ENCODE data around the gene PRR14. TPM values are rescaled to one million over a fixed set of nuclear protein-coding genes. Genes with fewer than 3 reads are reported as not detected.
A peak's percentile ranks its signal among the peaks of the same experiment; 100 is the strongest.
"Not testable (repeated sequence)": the region's sequence is repeated elsewhere in the genome, so short reads cannot be mapped to it uniquely, and the experiment has no call there.

Gene PRR14
- total RNA-seq, 1 experiment from 2014 or later, result 77.6 TPM

DNA sequence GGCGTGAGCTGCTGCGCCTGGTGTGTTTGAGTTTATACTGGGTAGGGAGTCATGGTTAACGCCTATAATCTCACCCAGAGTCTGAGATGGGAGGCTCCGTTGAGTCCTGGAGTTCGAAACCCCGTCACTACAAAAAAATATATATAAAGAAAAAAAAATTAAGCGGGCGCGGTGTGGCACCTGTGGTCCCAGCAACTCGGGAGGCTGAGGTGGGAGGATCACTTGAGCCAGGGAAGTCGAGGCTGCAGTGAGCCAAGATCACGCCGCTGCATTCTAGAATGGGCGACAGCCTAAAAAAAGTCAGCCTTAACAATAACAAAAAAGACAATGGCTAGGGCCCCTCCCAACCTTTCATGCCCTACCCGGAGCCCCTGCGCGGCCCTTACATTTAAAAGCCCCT lies 17.2 kb upstream of the PRR14 start:
- CTCF ChIA-PET, result interaction anchor here (0.5 to 0.9 kb wide), 2 partner anchors 35 to 77 kb away, joined by 3 to 10 read pairs; no protein-coding TSS in a partner anchor
- intact Hi-C loops (cut with micrococcal nuclease; ENCODE audit: unreplicated experiment), result no loop called here
- POLR2A ChIA-PET, result interaction anchor here (0.5 to 0.9 kb wide), 4 partner anchors 39 to 181 kb away, joined by 3 to 10 read pairs (median 6); no protein-coding TSS in a partner anchor
- in situ Hi-C loops (cut with HindIII; ENCODE audit: low pct_unique_long_range_greater_than_20kb, low sequenced_read_pairs), result no loop called here
- Histone ChIP-seq H3K9me3 (ENCODE audit: control insufficient read depth, insufficient read depth, low read depth, low read length) (no peaks in the 10 kb centered on the region), H3K27ac (ENCODE audit: low read length) (peak overlapping the region; percentile 90), H3K4me3 (ENCODE audit: low read depth in 2 of 2, low read length in 2 of 2) (peak overlapping the region; percentile 65 to 95), H3K36me3 (ENCODE audit: control insufficient read depth, insufficient read depth, low read length) (no peaks in the 10 kb centered on the region; the same call in 1 of the 2 replicates), H3K27me3 (ENCODE audit: control insufficient read depth, insufficient read depth, low read length) (no peaks in the 10 kb centered on the region), H3K4me1 (ENCODE audit: control insufficient read depth, insufficient read depth, low read length) (peaks cover 5% of the 10 kb centered on the region; the same call in 1 of the 2 replicates)
- ATAC-seq (no peak), DNase-seq (ENCODE audit: low read depth, low spot score) (no peak)
- BruUV-seq (replicated peaks), result TSS peak; percentile 100
- TF ChIP-seq SIN3A (IDR thresholded peaks at IDR 0.05; ENCODE audit: borderline replicate concordance, insufficient read depth, low read depth, low read length), result no peak
- no peak for TF ChIP-seq TCF7L2 (IDR thresholded peaks at IDR 0.05; ENCODE audit: low read depth, low read length)
- TF ChIP-seq, protein P1, sequence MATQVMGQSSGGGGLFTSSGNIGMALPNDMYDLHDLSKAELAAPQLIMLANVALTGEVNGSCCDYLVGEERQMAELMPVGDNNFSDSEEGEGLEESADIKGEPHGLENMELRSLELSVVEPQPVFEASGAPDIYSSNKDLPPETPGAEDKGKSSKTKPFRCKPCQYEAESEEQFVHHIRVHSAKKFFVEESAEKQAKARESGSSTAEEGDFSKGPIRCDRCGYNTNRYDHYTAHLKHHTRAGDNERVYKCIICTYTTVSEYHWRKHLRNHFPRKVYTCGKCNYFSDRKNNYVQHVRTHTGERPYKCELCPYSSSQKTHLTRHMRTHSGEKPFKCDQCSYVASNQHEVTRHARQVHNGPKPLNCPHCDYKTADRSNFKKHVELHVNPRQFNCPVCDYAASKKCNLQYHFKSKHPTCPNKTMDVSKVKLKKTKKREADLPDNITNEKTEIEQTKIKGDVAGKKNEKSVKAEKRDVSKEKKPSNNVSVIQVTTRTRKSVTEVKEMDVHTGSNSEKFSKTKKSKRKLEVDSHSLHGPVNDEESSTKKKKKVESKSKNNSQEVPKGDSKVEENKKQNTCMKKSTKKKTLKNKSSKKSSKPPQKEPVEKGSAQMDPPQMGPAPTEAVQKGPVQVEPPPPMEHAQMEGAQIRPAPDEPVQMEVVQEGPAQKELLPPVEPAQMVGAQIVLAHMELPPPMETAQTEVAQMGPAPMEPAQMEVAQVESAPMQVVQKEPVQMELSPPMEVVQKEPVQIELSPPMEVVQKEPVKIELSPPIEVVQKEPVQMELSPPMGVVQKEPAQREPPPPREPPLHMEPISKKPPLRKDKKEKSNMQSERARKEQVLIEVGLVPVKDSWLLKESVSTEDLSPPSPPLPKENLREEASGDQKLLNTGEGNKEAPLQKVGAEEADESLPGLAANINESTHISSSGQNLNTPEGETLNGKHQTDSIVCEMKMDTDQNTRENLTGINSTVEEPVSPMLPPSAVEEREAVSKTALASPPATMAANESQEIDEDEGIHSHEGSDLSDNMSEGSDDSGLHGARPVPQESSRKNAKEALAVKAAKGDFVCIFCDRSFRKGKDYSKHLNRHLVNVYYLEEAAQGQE (IDR thresholded peaks at IDR 0.05; ENCODE audit: insufficient read depth in 1 of 2, low read depth in 2 of 2, low read length in 1 of 2), result no peak
- TF ChIP-seq POLR2AphosphoS5 (IDR thresholded peaks at IDR 0.05; ENCODE audit: low read depth, low read length), result no peak
- TF ChIP-seq, protein P2, sequence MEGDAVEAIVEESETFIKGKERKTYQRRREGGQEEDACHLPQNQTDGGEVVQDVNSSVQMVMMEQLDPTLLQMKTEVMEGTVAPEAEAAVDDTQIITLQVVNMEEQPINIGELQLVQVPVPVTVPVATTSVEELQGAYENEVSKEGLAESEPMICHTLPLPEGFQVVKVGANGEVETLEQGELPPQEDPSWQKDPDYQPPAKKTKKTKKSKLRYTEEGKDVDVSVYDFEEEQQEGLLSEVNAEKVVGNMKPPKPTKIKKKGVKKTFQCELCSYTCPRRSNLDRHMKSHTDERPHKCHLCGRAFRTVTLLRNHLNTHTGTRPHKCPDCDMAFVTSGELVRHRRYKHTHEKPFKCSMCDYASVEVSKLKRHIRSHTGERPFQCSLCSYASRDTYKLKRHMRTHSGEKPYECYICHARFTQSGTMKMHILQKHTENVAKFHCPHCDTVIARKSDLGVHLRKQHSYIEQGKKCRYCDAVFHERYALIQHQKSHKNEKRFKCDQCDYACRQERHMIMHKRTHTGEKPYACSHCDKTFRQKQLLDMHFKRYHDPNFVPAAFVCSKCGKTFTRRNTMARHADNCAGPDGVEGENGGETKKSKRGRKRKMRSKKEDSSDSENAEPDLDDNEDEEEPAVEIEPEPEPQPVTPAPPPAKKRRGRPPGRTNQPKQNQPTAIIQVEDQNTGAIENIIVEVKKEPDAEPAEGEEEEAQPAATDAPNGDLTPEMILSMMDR (IDR thresholded peaks at IDR 0.05), result no peak

DNA sequence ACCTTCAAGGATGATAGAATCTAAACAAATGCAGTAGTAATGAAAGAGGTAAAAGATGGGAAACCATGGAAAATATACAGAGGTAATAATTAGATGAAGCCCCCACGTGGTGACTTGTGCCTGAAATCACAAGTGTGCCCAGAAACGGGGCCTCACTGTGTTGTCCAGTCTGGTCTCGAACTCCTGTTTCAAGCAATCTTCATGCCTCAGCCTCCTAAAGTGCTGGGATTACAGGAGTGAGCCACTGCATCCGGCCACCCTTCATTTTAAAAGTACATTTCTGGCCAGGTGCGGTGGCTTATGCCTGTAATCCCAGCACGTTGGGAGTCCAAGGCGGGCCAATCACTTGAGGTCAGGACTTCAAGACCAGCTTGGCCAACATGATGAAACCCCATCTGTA lies 14.2 kb upstream of the PRR14 start:
- no TSS peak for BruUV-seq (replicated peaks)
- TF ChIP-seq SIN3A (IDR thresholded peaks at IDR 0.05; ENCODE audit: borderline replicate concordance, insufficient read depth, low read depth, low read length) (no peak), TCF7L2 (IDR thresholded peaks at IDR 0.05; ENCODE audit: low read depth, low read length) (no peak), POLR2AphosphoS5 (IDR thresholded peaks at IDR 0.05; ENCODE audit: low read depth, low read length) (no peak)
- TF ChIP-seq, protein P2 (IDR thresholded peaks at IDR 0.05), result no peak
- TF ChIP-seq, protein P1 (IDR thresholded peaks at IDR 0.05; ENCODE audit: insufficient read depth in 1 of 2, low read depth in 2 of 2, low read length in 1 of 2), result no peak
- H3K9me3 ChIP-seq (ENCODE audit: control insufficient read depth, insufficient read depth, low read depth, low read length), result no peaks in the 10 kb centered on the region
- DNase-seq (ENCODE audit: low read depth, low spot score) (no peak), ATAC-seq (no peak)
- no peak overlapping the region for H3K27ac ChIP-seq (ENCODE audit: low read length)
- POLR2A ChIA-PET, result interaction anchor here (0.6 to 0.7 kb wide), 3 partner anchors 101 to 258 kb away, joined by 3 to 5 read pairs (median 3); no protein-coding TSS in a partner anchor
- in situ Hi-C loops (cut with HindIII; ENCODE audit: low pct_unique_long_range_greater_than_20kb, low sequenced_read_pairs) (no loop called here), intact Hi-C loops (cut with micrococcal nuclease; ENCODE audit: unreplicated experiment) (no loop called here)
- CTCF ChIA-PET, result no interaction called here
- H3K36me3 ChIP-seq (ENCODE audit: control insufficient read depth, insufficient read depth, low read length), result no peaks in the 10 kb centered on the region; the same call in 1 of the 2 replicates
- H3K4me1 ChIP-seq (ENCODE audit: control insufficient read depth, insufficient read depth, low read length), result 0 out of 2 replicates have a peak, but pooled peaks cover 3% of the 10 kb centered on the region
- no peaks in the 10 kb centered on the region for H3K27me3 ChIP-seq (ENCODE audit: control insufficient read depth, insufficient read depth, low read length)
- H3K4me3 ChIP-seq (ENCODE audit: low read depth in 2 of 2, low read length in 2 of 2), result no peak overlapping the region

DNA sequence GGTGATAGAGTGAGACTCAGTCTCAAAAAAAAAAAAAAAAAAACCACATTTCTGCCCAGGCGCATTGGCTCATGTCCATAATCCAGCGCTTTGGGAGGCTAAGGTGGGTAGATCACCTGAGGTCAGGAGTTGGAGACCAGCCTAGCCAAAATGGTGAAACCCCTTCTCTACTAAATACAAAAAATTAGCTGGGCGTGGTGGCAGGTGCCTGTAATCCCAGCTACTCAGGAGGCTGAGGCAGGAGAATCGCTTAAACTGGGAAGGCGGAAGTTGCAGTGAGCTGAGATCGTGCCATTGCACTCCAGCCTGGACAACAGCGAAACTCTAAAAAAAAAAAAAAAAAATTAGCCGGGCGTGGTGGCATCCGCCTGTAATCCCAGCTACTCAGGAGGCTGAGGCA lies 13.6 kb upstream of the PRR14 start:
- ChIA-PET CTCF (interaction anchor here (0.8 kb wide), 1 partner anchor 66 kb away, joined by 4 read pairs; the partner anchor contains the start of gene ZNF688), POLR2A (interaction anchor here (0.6 kb wide), 2 partner anchors 102 to 218 kb away, joined by 3 to 5 read pairs; no protein-coding TSS in a partner anchor)
- H3K9me3 ChIP-seq (ENCODE audit: control insufficient read depth, insufficient read depth, low read depth, low read length); H3K4me3 ChIP-seq (ENCODE audit: low read depth in 2 of 2, low read length in 2 of 2); H3K27ac ChIP-seq (ENCODE audit: low read length); in situ Hi-C loops (cut with HindIII; ENCODE audit: low pct_unique_long_range_greater_than_20kb, low sequenced_read_pairs); H3K4me1 ChIP-seq (ENCODE audit: control insufficient read depth, insufficient read depth, low read length); H3K27me3 ChIP-seq (ENCODE audit: control insufficient read depth, insufficient read depth, low read length); H3K36me3 ChIP-seq (ENCODE audit: control insufficient read depth, insufficient read depth, low read length); BruUV-seq (replicated peaks); ATAC-seq; intact Hi-C loops (cut with micrococcal nuclease; ENCODE audit: unreplicated experiment); DNase-seq (ENCODE audit: low read depth, low spot score): not testable (repeated sequence)

Measured in Panc1 (cell line).